Small intestine (tissue), 7 donors: ENCODE results near the gene WDR73. TPM values are rescaled to one million over a fixed set of nuclear protein-coding genes. Genes with fewer than 3 reads are reported as not detected.
"Not testable (repeated sequence)": the region's sequence is repeated elsewhere in the genome, so short reads cannot be mapped to it uniquely, and the experiment has no call there.

Experiments
- DNase-seq, 2 donors: peaks; one replicate each; pipeline versions ENCODE4 v3.0.0 to v3.0.0-alpha.2; 2013
- FAIRE-seq: peaks from 2 replicates; lab custom pipeline; 2012; peaks lifted over from hg19 to GRCh38; lab: Jason Lieb, UNC
- H3K27ac ChIP-seq, 3 donors: one replicate each; pipeline ENCODE4 v1.5.1; 2013; ENCODE audit warnings: low read length in 2 of 3, mild to moderate bottlenecking in 2 of 3, control low read depth in 1 of 3, inconsistent platforms in 1 of 3, low read depth in 1 of 3, moderate library complexity in 1 of 3
- H3K27me3 ChIP-seq, 3 donors: one replicate each; pipeline ENCODE4 v1.6.1; 2013; ENCODE audit warnings: low read length in 3 of 3, inconsistent platforms in 1 of 3; ENCODE audit not compliant: control insufficient read depth in 3 of 3, insufficient read depth in 3 of 3
- H3K36me3 ChIP-seq, 3 donors: one replicate each; pipeline ENCODE4 v1.6.1; 2013; ENCODE audit warnings: low read length in 3 of 3, inconsistent platforms in 1 of 3, low read depth in 1 of 3, mild to moderate bottlenecking in 1 of 3, moderate library complexity in 1 of 3; ENCODE audit not compliant: control insufficient read depth in 3 of 3, insufficient read depth in 2 of 3
- H3K4me1 ChIP-seq, 3 donors: one replicate each; pipeline ENCODE4 v1.6.1; 2013; ENCODE audit warnings: low read length in 2 of 3, inconsistent platforms in 1 of 3, low read depth in 1 of 3, mild to moderate bottlenecking in 1 of 3, moderate library complexity in 1 of 3; ENCODE audit not compliant: control insufficient read depth in 3 of 3, insufficient read depth in 2 of 3
- H3K4me3 ChIP-seq, 3 donors: one replicate each; pipeline ENCODE4 v1.5.1; 2013; ENCODE audit warnings: low read length in 3 of 3, control low read depth in 1 of 3, inconsistent platforms in 1 of 3, low read depth in 1 of 3, mild to moderate bottlenecking in 1 of 3, moderate library complexity in 1 of 3
- H3K9me3 ChIP-seq, 2 donors: one replicate each; pipeline ENCODE4 v1.6.1; 2013; ENCODE audit warnings: low read depth in 1 of 2, low read length in 1 of 2; ENCODE audit not compliant: control insufficient read depth in 2 of 2, insufficient read depth in 1 of 2
- WGBS, 3 donors: extraction: QIAGEN DNeasy Blood & Tissue Kit; methylation state at CpG; one replicate each; pipeline ENCODE4 v1.1.7; 2013; 5-methylcytosine and 5-hydroxymethylcytosine counted together
- polyA plus RNA-seq, 4 donors: library from polyadenylated mRNA; stranded (reverse) in 3 of 4; unstranded in 1 of 4; fragments of 200-250 nt in 3 of 4; fragments of 120-200 nt in 1 of 4; gene quantifications; one replicate each; pipeline versions ENCODE4 v1.2.1 to v1.2.3, GENCODE V29; 2013
- donor health status: healthy with polysubstance abuse.
- donor health status: control.
- donor health status: control.
- donor health status: Bipolar disorder and iron deficiency.
- donor health status: healthy.

The WDR73 gene
- polyA plus RNA-seq, 4 donors, result 6.3 to 29.4 (median 10.7) TPM

DNA sequence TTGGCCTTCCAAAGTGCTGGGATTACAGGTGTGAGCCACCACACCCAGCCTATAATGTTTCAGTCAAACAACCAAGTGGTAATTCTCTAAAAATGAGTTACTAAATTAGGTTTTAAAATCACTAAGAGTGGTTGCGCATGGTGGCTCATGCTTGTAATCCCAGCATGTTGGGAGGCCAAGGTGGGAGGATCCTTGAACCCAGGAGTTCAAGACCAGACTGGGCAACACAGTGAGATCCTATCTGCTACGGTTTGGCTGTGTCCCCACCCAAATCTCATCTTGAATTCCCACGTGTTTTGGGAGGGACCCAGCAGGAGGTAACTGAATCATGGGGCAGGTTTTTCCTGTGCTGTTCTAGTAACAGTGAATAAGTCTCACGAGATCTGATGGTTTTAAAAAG is 35.8 kb upstream of the WDR73 start:
- no peak for FAIRE-seq
- no peaks in the 10 kb centered on the region for H3K27me3 ChIP-seq

DNA sequence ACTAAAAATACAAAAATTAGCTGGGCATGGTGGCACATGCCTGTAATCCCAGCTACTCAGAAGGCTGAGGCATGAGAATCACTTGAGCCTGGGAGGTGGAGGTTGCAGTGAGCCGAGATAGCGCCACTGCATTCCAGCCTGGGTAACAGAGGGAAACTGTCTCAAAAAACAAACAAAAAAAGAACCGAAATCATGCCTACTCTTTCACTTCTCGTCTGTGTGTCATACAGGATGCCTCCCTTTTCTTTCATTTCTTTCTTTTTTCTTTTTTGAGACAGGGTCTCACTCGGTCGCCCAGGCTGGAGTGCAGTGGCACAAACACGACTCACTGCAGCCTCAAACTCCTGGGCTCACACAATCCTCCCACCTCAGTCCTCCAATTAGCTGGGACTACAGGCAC is 32.4 kb upstream of the WDR73 start:
- not testable (repeated sequence) for H3K27me3 ChIP-seq, DNase-seq, H3K4me3 ChIP-seq, H3K4me1 ChIP-seq, FAIRE-seq, H3K9me3 ChIP-seq, H3K27ac ChIP-seq
- peaks cover 4 to 43% (median 6%) of the 10 kb centered on the region in 3 donors for H3K36me3 ChIP-seq
- WGBS, 3 donors, result 84 to 97% (median 95%) methylated on average over 7 of the region's 7 CpGs

More for the DNA sequence above, 35.8 kb upstream of the WDR73 start:
- 91 to 95% (median 95%) methylated on average over 4 of the region's 4 CpGs for WGBS, 3 donors
- Histone ChIP-seq H3K9me3 (no peaks in the 10 kb centered on the region), H3K36me3 (peaks cover 4 to 36% (median 4%) of the 10 kb centered on the region in 3 donors), H3K4me1 (no peaks in the 10 kb centered on the region), H3K4me3 (no peak overlapping the region), H3K27ac (no peak overlapping the region)
- DNase-seq, result no peak

GRCh38 chr15:84685304-84685703 is 31.2 kb upstream of the WDR73 start:
- FAIRE-seq (no peak), DNase-seq (no peak)
- Histone ChIP-seq H3K4me1 (no peaks in the 10 kb centered on the region), H3K9me3 (no peaks in the 10 kb centered on the region), H3K27ac (no peak overlapping the region), H3K27me3 (no peaks in the 10 kb centered on the region), H3K4me3 (no peak overlapping the region), H3K36me3 (peaks cover 5 to 37% (median 5%) of the 10 kb centered on the region in 3 donors)
- WGBS, 3 donors, result 80 to 86% (median 86%) methylated on average over 5 of the region's 5 CpGs

- Histone ChIP-seq H3K27ac (no peak overlapping the region), H3K36me3 (peaks cover 2 to 33% (median 5%) of the 10 kb centered on the region in 3 donors), H3K4me1 (no peaks in the 10 kb centered on the region), H3K9me3 (no peaks in the 10 kb centered on the region), H3K4me3 (no peak overlapping the region), H3K27me3 (no peaks in the 10 kb centered on the region)
- 69 to 91% (median 83%) methylated on average over 1 of the region's 1 CpG for WGBS, 3 donors
- FAIRE-seq (no peak), DNase-seq (no peak)
These were observed 30.0 kb upstream of the WDR73 start for GRCh38 chr15:84684092-84684491.

DNA sequence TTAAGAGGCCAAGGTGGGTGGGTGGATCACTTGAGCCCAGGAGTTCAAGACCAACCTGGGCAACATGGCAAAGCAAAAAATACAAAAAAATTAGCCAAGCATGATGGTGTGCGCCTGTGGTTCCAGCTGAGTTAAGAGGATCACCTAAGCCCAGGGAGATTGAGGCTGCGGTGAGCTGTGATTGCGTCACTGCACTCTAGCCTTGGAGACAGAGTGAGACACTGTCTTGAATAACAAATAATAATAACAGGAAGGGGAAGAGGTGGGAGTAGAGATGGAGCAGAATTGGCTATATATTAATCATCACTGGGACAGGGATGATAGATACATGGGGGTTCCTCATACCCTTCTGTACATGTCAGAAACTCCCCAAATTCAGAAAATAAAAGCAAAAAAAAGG is 27.7 kb upstream of the WDR73 start:
- H3K9me3 ChIP-seq, result no peaks in the 10 kb centered on the region
- H3K36me3 ChIP-seq, result peaks cover 5 to 35% (median 6%) of the 10 kb centered on the region in 3 donors
- DNase-seq, result no peak
- H3K4me3 ChIP-seq, result no peak overlapping the region
- H3K27ac ChIP-seq, result no peak overlapping the region
- FAIRE-seq, result no peak
- WGBS, 3 donors, result 90 to 95% (median 91%) methylated on average over 3 of the region's 3 CpGs
- no peaks in the 10 kb centered on the region for H3K27me3 ChIP-seq
- H3K4me1 ChIP-seq, result no peaks in the 10 kb centered on the region

DNA sequence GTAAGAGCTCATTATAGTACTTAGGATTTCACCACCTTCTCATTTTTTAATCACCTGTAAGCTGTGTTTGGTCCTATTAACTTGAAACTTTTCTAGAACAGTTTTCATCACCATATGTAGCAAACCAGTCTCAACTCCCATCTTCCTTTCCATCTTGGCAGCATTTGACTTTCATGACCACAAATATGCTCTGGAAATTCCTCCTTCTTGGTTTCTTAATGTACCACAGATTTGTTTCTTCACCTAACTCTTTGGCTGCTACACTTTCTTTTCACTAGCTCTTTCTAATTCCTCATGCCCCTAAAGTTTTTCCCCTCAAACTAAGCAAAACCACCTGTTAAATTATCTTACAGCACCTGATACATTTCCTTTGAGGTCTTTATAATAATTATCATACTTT is 17.1 kb upstream of the WDR73 start:
- FAIRE-seq, result no peak
- Histone ChIP-seq H3K9me3 (no peaks in the 10 kb centered on the region), H3K27me3 (no peaks in the 10 kb centered on the region), H3K4me3 (no peak overlapping the region), H3K27ac (no peak overlapping the region), H3K36me3 (peaks cover 0 to 22% (median 9%) of the 10 kb centered on the region in 3 donors), H3K4me1 (peaks cover 0 to 4% (median 0%) of the 10 kb centered on the region in 3 donors)
- DNase-seq, result no peak

DNA sequence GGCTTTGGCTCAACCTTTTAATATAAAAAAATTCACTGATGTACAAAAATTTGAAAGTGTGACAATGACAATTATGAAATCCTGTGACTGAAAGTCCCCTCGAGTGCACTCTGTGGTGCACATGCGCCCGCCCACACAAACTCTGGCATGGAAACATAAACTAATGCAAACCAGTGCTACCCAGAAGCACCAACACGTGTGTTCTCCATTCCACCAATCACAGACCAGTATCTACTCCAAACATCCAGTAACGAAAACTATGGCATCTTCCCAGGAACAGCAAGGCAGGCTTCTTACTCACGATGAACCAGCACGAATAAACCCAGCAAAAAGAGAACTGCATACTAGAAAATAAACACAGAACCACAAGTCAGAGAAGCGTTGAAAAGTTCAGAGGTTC is 15.6 kb upstream of the WDR73 start:
- H3K36me3 ChIP-seq, result peaks cover 3 to 24% (median 13%) of the 10 kb centered on the region in 3 donors

DNA sequence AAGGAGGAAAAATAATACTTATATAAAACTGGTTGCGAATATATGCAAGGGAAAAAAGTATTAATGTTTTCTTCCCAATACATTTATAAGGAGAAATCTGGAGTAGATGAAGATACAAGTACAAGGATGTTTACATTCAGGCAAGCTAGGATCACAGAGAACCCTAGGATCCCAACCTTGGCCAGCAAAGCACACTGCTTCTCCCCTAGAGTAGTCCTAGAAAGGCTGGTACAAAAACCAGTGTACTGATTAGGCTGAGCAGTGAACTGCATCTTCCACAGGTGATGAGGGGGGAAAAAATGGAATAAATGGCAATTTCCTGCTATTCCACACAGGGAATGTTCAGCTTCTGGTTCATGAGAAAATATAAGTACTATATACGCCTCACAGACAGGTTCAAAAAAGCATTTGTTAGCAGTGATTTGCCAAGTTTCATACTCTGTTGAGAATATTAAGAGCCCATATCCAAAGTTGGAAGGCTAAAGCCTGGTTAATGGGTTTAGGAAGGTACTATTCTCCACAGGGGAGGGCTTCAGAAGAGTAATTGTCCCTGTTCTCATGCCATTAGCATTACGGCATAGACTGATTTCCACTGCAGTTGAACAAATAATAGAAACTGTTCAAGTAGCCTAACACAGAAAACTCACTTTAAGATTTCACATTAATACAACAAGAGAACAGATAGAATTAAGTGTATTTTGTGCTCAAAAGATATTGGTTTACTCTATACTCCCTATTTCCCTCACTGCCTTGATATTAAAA is 14.3 kb upstream of the WDR73 start:
- no peaks in the 10 kb centered on the region for H3K4me1 ChIP-seq
- no peak overlapping the region for H3K4me3 ChIP-seq
- no peaks in the 10 kb centered on the region for H3K27me3 ChIP-seq
- no peaks in the 10 kb centered on the region for H3K9me3 ChIP-seq
- no peak for FAIRE-seq
- no peak for DNase-seq
- peaks cover 3 to 18% (median 13%) of the 10 kb centered on the region in 3 donors for H3K36me3 ChIP-seq
- 95 to 100% (median 96%) methylated on average over 3 of the region's 3 CpGs for WGBS, 3 donors
- no peak overlapping the region for H3K27ac ChIP-seq

More for the DNA sequence above, 15.6 kb upstream of the WDR73 start:
- Histone ChIP-seq H3K9me3 (no peaks in the 10 kb centered on the region), H3K4me1 (peaks cover 0 to 3% (median 0%) of the 10 kb centered on the region in 3 donors), H3K4me3 (no peak overlapping the region), H3K27me3 (no peaks in the 10 kb centered on the region), H3K27ac (no peak overlapping the region)
- no peak for FAIRE-seq
- no peak for DNase-seq
- 85 to 92% (median 89%) methylated on average over 8 of the region's 8 CpGs for WGBS, 3 donors
